OCI-LY7 (cell line): Measurements from ENCODE around the gene ADPRH. TPM values are rescaled to one million over a fixed set of nuclear protein-coding genes. Genes with fewer than 3 reads are reported as not detected.

Experiments
- BruUV-seq: library from RNA; stranded (reverse); fragments of 400-500 nt; replicated peaks from 2 replicates; lab custom pipeline; 2021; lab: Mats Ljungman, UMichigan
- CTCF ChIA-PET: fragments of 300-600 bp; sonication (Branson Sonifier 250); formaldehyde crosslinking; loops from one replicate; lab custom pipeline; 2022; ENCODE audit warnings: antibody characterized with exemption; ENCODE audit not compliant: unreplicated experiment; lab: Charles Lee
- POLR2A ChIA-PET: fragments of 300-600 bp; sonication (Branson Sonifier 250); formaldehyde crosslinking; loops from one replicate; lab custom pipeline; 2022; ENCODE audit warnings: antibody characterized with exemption; lab: Charles Lee
- DNase-seq: peaks from one replicate; pipeline ENCODE4 v3.0.0-alpha.2; 2015; ENCODE audit warnings: low spot score
- H2AFZ ChIP-seq: fragments of 200-600 bp; sonication (generic), shearing (Covaris generic); 2 replicates; pipeline ENCODE4 v1.6.1; 2014; ENCODE audit warnings: mild to moderate bottlenecking, antibody characterized with exemption, low read length, moderate library complexity
- H3K27ac ChIP-seq: fragments of 200-600 bp; sonication (generic); 2 replicates; pipeline ENCODE4 v1.5.1; 2014; ENCODE audit warnings: mixed run types, low read depth, mild to moderate bottlenecking, moderate library complexity, low read length, inconsistent platforms; ENCODE audit not compliant: poor library complexity, severe bottlenecking
- H3K36me3 ChIP-seq: fragments of 200-600 bp; sonication (generic); 2 replicates; pipeline ENCODE4 v1.6.1; 2014; ENCODE audit warnings: mild to moderate bottlenecking, antibody characterized with exemption, low read length, moderate library complexity, mixed read lengths; ENCODE audit not compliant: insufficient read depth
- H3K4me1 ChIP-seq: fragments of 200-600 bp; sonication (generic); 2 replicates; pipeline ENCODE4 v1.5.1; 2014; ENCODE audit warnings: mild to moderate bottlenecking, low read length; ENCODE audit not compliant: insufficient read depth, poor library complexity, severe bottlenecking
- H3K4me2 ChIP-seq: fragments of 200-600 bp; sonication (generic); 2 replicates; pipeline ENCODE4 v1.6.1; 2014; ENCODE audit warnings: mild to moderate bottlenecking, low read length
- H3K4me3 ChIP-seq: fragments of 200-600 bp; sonication (generic); 2 replicates; pipeline ENCODE4 v1.5.1; 2014; ENCODE audit warnings: mild to moderate bottlenecking, low read depth, low read length; ENCODE audit not compliant: poor library complexity, severe bottlenecking
- H3K79me2 ChIP-seq: fragments of 200-600 bp; sonication (generic); 2 replicates; pipeline ENCODE4 v1.6.1; 2016; ENCODE audit warnings: low read depth, mild to moderate bottlenecking, low read length, moderate library complexity, mixed read lengths; ENCODE audit not compliant: insufficient read depth
- H3K9me2 ChIP-seq: fragments of 200-600 bp; sonication (generic); 2 replicates; pipeline ENCODE4 v1.6.1; 2016; ENCODE audit warnings: mild to moderate bottlenecking, low read length, mixed read lengths; ENCODE audit not compliant: insufficient read depth
- H3K9me3 ChIP-seq: fragments of 200-600 bp; sonication (generic); 2 replicates; pipeline ENCODE4 v1.6.1; 2014; ENCODE audit warnings: mild to moderate bottlenecking, mixed run types, low read length, mixed read lengths
- H4K20me1 ChIP-seq: fragments of 200-600 bp; sonication (generic); 2 replicates; pipeline ENCODE4 v1.6.1; 2014; ENCODE audit warnings: mild to moderate bottlenecking, antibody characterized with exemption, low read length, moderate library complexity, mixed read lengths; ENCODE audit not compliant: insufficient read depth
- CTCF ChIP-seq: fragments of 200-600 bp; sonication (generic); conservative IDR thresholded peaks from 2 replicates; pipeline ENCODE4 v1.5.1; 2014; ENCODE audit warnings: mild to moderate bottlenecking, antibody characterized with exemption, low read length, moderate library complexity, mixed read lengths
- EZH2phosphoT487 ChIP-seq: fragments of 200-600 bp; sonication (generic); IDR thresholded peaks from 2 replicates; pipeline ENCODE4 v1.6.1; 2018; ENCODE audit warnings: low read depth, borderline replicate concordance, mild to moderate bottlenecking, mixed run types, antibody characterized with exemption, low read length, moderate library complexity, mixed read lengths
- intact Hi-C: fragments of 100-400 bp; cut with micrococcal nuclease; formaldehyde crosslinking; loops from one replicate; pipeline ENCODE4 v1.10.0; 2022; ENCODE audit not compliant: unreplicated experiment
- total RNA-seq, 2 experiments: library from RNA; depleted of rRNA in 1 of 2; stranded (reverse); fragments of >200 nt in 1 of 2; shearing (Covaris generic) in 1 of 2; gene quantifications; 2 replicates each; pipeline ENCODE4 v1.2.3, GENCODE V29; 2014 to 2022

ADPRH gene
- total RNA-seq, 2 experiments from 2014 or later: not detected

GRCh38 chr3:119582178-119582577 is 2.9 kb downstream of the ADPRH start:
- Histone ChIP-seq H3K4me3 (no peak overlapping the region), H2AFZ (no peak overlapping the region), H3K27ac (no peak overlapping the region), H3K4me2 (no peak overlapping the region), H3K36me3 (no peaks in the 10 kb centered on the region), H4K20me1 (no peaks in the 10 kb centered on the region), H3K9me2 (no peaks in the 10 kb centered on the region), H3K9me3 (no peaks in the 10 kb centered on the region), H3K4me1 (peaks cover 6% of the 10 kb centered on the region), H3K79me2 (no peaks in the 10 kb centered on the region)
- intact Hi-C loops: no loop called here
- ChIA-PET CTCF (no interaction called here), POLR2A (interaction anchor here (0.6 kb wide), 1 partner anchor 244 kb away, joined by 3 read pairs; no protein-coding TSS in a partner anchor)
- BruUV-seq: no TSS peak
- TF ChIP-seq EZH2phosphoT487 (no peak), CTCF (no peak)
- no peak for DNase-seq

DNA sequence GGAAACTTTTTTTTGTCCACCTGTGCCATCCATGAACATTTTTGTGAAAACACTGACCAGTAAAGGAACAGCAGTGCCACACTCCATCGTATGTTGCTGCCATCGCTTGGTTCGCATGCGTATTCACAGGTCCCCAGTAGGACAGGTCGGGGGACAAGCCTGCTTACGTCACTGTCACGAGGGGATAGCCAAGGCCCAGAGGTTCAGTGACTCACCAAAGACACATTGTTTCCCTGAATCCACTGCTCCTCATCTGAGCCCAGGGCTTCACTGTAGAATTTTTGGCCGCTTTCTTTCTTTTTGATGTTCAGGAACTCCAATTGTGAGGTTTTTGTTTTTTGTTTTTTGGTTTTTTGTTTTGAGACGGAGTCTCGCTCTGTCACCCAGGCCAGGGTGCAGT is 5.9 kb downstream of the ADPRH start:
- TF ChIP-seq EZH2phosphoT487: no peak
- TF ChIP-seq CTCF: no peak
- CTCF ChIA-PET: no interaction called here
- H3K9me2 ChIP-seq: no peaks in the 10 kb centered on the region
- H3K79me2 ChIP-seq: no peaks in the 10 kb centered on the region
- H2AFZ ChIP-seq: no peak overlapping the region
- H3K27ac ChIP-seq: no peak overlapping the region
- H4K20me1 ChIP-seq: no peaks in the 10 kb centered on the region
- no peaks in the 10 kb centered on the region for H3K9me3 ChIP-seq
- H3K36me3 ChIP-seq: no peaks in the 10 kb centered on the region
- intact Hi-C loops: no loop called here
- H3K4me2 ChIP-seq: no peak overlapping the region
- POLR2A ChIA-PET: interaction anchor here (1.0 kb wide), 1 partner anchor 8 kb away, joined by 3 read pairs; no protein-coding TSS in a partner anchor
- DNase-seq: no peak
- no peak overlapping the region for H3K4me3 ChIP-seq
- H3K4me1 ChIP-seq: peaks cover 10% of the 10 kb centered on the region
- no TSS peak for BruUV-seq

DNA sequence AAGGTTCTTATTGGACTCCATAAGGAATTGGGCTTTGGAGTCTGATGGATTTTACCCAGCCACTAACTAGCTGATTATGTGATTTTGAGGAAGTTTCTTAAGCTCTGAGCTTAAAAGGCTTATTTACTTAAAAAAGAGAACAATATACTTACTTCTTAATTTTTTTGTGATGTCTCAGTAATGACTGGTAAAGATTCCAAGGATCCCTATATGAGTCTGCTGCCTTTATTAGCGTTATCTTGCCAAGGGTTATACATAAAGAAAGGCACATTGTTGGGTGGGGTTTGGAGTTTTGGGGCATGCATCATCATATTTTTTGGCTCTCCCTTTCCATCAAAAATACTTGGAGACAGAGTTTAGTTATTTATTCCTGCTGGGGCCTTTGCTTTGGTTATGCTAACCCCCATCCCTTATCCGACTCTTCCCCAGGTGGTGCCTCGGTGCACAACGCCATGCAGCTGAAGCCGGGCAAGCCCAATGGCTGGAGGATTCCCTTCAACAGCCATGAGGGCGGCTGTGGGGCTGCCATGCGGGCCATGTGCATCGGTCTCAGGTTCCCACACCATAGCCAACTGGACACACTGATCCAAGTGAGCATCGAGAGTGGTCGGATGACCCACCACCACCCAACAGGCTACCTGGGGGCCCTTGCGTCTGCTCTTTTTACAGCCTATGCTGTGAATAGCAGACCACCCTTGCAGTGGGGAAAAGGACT is 6.7 kb downstream of the ADPRH start:
- ChIA-PET POLR2A (no interaction called here), CTCF (no interaction called here)
- no peak for DNase-seq
- Histone ChIP-seq H3K79me2 (no peaks in the 10 kb centered on the region), H3K4me1 (peaks cover 10% of the 10 kb centered on the region), H3K4me2 (no peak overlapping the region), H4K20me1 (no peaks in the 10 kb centered on the region), H3K9me2 (no peaks in the 10 kb centered on the region), H2AFZ (no peak overlapping the region), H3K9me3 (no peaks in the 10 kb centered on the region), H3K27ac (no peak overlapping the region), H3K36me3 (no peaks in the 10 kb centered on the region), H3K4me3 (no peak overlapping the region)
- intact Hi-C loops: no loop called here
- no TSS peak for BruUV-seq
- TF ChIP-seq EZH2phosphoT487: no peak
- no peak for TF ChIP-seq CTCF
